HG03378 (cell line): ENCODE data around the gene BMPER.

Source experiments
- ATAC-seq: cut with Tn5 transposase; IDR thresholded peaks from one replicate; pipeline ENCODE4 v1.9.1; 2021; ENCODE audit warnings: mild to moderate bottlenecking, moderate library complexity; ENCODE audit not compliant: unreplicated experiment

BMPER gene

DNA sequence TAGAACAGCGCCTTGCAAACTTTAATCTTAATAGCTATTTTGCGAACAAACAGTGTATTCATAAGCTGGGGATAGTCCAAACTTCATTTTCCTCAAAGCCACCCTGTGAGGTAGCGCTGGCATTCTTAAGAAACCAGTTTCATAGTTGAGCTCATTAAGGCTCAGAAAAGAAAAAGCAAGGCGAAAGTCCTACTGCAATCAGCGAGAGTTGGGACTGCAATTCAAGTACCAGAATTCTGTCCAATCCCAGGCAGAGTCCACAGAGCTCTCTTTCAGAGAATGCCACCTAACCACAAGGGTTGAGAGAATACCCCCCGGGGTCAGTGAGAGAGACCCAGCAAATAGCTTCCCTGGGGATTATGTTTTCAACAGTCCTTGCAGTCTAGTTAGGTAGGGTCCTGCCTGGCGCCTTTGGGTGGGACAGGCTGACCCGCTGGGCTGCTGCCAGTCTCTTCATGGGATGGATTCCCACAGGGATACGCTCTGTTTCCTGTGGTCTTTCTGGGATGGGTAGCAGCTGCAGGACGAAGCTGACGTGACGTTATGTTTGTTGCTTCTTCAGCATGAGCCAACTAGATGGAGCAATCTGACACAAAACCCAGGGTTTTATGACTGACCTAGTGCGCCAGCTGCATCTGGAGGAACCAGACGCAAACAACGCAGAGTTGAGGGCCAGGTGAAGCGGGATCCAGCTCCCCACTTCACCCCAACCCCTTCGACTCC lies 16.0 kb downstream of the BMPER start:
- ATAC-seq = no peak

- no peak for ATAC-seq
Measured at GRCh38 chr7:33922820-33923219, 17.5 kb downstream of the BMPER start.

- ATAC-seq = no peak
Measured at GRCh38 chr7:33923440-33924229, 18.3 kb downstream of the BMPER start.

DNA sequence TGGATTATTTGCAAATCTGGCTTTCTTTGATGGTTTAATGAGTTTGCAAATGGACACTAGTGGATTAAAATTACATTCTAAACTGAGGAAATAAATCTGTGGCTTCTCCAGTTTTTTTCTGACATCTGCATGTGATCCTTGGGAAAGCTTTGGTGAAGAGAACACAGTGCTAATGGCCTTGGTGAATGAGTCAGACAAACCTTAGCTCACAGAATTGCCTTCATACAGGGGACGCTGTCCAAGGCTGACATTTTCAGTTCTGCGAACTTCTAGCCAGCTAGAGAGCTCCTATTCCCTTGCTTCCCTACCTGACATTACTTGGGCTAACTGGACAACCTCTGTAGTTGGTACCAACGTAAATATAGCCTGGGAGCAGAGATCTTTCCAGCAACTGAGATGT lies 21.2 kb downstream of the BMPER start:
- no peak for ATAC-seq

DNA sequence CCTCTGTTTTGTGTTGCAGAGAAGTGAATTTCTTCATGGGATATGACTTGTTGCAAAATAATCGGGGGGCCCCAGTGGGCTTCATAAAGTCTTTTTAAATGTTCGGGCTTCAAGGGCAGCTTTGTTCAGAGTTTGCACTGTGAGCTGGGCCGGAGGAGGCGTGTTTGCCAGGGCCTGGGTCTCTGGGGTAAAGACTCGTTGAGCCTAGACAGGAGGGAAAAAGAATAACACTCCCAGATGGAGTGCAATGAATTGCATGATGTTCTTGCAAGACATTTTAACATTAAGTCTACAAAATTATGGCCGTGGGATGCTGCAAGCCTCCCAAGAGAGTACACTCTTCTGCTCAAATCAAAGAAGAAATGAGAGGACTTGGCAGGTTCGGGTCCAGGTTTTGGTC lies 23.6 kb downstream of the BMPER start:
- no peak for ATAC-seq

DNA sequence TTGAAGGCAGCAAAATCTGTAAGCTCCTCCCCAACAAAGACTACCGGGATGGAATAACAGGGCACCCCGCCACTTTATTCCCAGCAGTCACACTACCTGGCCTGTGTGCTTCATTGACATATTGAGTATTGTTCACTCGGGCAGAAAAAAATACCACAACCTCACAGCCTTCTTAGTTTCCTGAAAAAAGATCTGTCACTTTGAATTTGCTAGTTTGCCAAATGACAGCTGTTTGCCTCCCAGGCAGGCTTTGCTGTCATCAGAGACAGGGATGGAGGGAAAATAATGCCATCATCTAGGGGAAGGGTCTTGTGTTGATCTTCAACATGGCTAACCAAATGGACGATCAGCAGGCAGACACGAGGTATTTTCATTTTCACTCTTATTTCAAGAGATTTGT lies 26.9 kb downstream of the BMPER start:
- ATAC-seq = no peak

DNA sequence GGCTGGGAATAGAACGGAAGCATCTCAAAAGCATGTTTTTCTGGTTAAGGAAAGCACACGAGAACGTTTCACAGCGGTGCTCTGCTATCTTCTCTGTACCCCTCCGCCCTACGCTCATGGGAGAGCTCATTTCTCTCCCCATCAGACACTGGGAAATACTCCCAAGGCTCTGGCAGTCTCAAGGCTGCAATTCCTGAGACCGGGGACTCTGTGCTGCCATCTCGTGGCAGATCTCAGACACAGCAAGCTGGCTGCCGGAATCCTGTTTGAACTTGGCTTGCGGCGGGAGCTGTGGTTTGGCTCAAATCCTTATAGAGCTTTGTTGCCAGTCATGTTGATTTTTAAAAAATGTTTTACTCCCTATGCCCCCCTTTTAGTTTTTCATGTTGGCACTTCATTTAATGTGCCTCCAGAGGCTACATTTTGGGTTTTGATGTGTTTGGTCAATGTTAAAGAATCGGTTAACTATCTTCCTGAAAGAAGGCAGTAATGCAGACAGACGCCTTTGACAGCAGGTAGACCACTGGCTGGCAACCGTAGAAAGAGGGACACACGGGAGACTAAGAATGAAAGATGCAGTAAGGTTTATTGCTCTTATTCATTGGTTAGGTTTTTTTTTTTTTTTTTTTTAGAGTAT lies 27.6 kb downstream of the BMPER start:
- no peak for ATAC-seq

- ATAC-seq = no peak
Measured at GRCh38 chr7:33933611-33934281, 28.4 kb downstream of the BMPER start.

- ATAC-seq = no peak
Measured at GRCh38 chr7:33934391-33934790, 29.1 kb downstream of the BMPER start.

DNA sequence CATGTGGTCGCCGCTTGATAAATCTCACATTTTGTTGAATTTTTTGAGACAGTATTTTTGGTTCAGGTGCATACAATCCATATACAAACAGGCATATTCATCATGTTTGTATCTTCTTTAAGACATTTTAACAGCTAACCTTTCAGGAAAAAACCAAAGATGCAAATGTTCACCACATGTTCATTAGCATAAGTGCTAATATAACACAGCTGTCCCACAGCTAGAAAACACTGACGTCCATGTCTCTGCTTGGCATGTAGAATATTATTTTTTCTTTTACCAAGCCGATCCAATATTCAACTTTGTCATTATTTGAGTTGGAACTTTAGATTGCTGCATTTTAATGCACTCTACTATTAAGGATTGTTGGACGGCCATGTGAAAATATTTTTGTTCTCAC lies 31.2 kb downstream of the BMPER start:
- ATAC-seq = no peak

- ATAC-seq = no peak
Measured at GRCh38 chr7:33937871-33938270, 32.5 kb downstream of the BMPER start.

GRCh38 chr7:33939121-33939520 lies 33.8 kb downstream of the BMPER start:
- ATAC-seq = no peak

GRCh38 chr7:33940503-33940902 lies 35.2 kb downstream of the BMPER start:
- ATAC-seq = no peak

- no peak for ATAC-seq
Measured at GRCh38 chr7:33941418-33941817, 36.1 kb downstream of the BMPER start.

DNA sequence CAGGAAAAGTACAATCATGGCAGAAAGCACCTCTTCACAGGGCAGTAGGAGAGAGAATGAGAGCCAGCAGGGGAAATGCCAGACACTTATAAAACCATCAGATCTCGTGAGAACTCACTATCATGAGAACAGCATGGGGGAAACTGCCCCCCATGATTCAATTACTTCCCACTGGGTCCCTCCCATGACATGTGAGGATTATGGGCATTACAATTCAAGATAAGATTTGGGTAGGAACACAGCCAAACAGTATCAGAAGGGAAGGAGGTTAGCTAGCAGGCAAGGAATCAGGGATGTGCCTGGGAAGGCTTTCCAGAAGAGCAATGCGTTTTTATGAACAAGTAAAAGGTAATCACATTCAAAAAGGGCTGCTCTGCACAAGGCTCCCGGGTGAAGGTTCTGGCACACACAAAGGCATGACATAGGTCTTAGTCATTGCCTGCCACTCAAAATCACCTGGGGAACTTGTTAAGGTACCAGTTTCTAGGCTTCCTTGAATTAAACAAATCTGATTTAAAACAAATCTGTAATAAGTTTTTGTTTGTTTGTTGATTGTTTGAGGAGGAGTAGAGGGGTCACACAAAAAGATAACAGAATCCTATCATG lies 40.9 kb downstream of the BMPER start:
- ATAC-seq = no peak

GRCh38 chr7:33950047-33950714 lies 44.8 kb downstream of the BMPER start:
- ATAC-seq = no peak

DNA sequence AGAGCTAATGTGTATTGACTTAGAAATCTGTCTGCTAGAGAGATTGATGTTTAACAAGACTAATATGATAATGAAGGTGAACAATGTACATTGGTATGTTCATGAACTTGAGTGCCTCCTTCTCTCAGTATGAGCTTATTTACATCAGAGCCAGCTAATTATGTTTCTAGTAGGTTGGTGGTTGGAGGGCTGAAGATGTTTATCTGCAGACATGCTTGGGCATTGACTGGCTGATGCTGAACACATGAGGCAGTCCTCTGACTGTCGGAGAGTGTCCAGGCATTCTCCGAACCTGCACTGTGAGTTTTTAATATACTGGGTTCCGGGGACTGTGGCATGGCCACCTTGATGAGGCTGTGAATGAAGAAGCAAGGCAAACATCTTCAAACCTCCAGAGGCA lies 47.5 kb downstream of the BMPER start:
- no peak for ATAC-seq

GRCh38 chr7:33958104-33958503 lies 52.8 kb downstream of the BMPER start:
- no peak for ATAC-seq

- ATAC-seq = no peak
Measured at GRCh38 chr7:33959676-33960075, 54.3 kb downstream of the BMPER start.

DNA sequence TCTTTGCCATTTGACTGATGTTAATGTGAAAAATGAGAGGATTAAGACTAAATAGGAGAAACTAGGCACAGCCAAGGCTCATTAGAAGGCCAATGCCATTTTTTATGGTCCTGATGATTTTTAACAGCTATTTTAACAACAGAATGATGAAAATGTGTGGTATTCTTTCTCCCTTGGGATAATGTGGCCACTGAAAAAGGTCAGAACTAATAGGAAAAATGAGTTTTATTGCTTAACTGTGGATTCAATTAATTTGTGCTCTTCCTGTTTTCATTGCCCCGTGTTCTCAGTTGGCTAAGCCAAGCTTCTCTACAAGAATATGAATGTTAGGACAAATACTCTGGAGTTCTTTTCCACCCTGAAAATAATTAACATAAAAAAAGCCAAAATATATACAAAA lies 56.6 kb downstream of the BMPER start:
- ATAC-seq = no peak
